Retinal pigment epithelial cell (primary cell): Measurements from ENCODE around the gene RHOF.

Experiments
- DNase-seq: peaks from one replicate; pipeline ENCODE4 v3.0.0-alpha.2; 2010; ENCODE audit warnings: low read depth
- H3K4me3 ChIP-seq: 2 replicates; pipeline ENCODE4 v1.5.1; 2011; ENCODE audit warnings: mild to moderate bottlenecking, low read length, control low read depth, moderate library complexity
- TF ChIP-seq, protein P1 (sequence below): conservative IDR thresholded peaks from 2 replicates; pipeline ENCODE4 v1.5.1; 2011; ENCODE audit warnings: low read depth, low read length, control low read depth, inconsistent platforms

The RHOF gene

DNA sequence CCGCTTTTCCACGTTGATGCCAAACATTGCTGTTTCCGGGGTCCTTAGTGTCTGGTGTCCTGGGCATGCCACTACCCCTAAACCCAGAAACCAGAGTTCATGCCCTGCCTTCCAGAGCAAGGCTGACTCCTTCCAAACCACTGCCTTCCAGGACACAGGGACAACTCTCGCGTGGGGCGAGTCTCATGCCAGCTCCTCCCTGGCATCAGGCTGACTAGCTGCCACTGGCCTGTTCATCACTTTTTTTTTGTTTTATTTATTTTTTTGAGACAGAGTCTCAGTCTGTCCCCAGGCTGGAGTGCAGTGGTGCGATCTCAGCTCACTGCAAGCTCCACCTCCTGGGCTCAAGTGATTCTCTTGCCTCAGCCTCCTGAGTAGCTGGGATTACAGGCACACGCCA lies 15.1 kb upstream of the RHOF start:
- TF ChIP-seq, protein P1, sequence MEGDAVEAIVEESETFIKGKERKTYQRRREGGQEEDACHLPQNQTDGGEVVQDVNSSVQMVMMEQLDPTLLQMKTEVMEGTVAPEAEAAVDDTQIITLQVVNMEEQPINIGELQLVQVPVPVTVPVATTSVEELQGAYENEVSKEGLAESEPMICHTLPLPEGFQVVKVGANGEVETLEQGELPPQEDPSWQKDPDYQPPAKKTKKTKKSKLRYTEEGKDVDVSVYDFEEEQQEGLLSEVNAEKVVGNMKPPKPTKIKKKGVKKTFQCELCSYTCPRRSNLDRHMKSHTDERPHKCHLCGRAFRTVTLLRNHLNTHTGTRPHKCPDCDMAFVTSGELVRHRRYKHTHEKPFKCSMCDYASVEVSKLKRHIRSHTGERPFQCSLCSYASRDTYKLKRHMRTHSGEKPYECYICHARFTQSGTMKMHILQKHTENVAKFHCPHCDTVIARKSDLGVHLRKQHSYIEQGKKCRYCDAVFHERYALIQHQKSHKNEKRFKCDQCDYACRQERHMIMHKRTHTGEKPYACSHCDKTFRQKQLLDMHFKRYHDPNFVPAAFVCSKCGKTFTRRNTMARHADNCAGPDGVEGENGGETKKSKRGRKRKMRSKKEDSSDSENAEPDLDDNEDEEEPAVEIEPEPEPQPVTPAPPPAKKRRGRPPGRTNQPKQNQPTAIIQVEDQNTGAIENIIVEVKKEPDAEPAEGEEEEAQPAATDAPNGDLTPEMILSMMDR, result no peak
- DNase-seq, result no peak
- no peak overlapping the region for H3K4me3 ChIP-seq

DNA sequence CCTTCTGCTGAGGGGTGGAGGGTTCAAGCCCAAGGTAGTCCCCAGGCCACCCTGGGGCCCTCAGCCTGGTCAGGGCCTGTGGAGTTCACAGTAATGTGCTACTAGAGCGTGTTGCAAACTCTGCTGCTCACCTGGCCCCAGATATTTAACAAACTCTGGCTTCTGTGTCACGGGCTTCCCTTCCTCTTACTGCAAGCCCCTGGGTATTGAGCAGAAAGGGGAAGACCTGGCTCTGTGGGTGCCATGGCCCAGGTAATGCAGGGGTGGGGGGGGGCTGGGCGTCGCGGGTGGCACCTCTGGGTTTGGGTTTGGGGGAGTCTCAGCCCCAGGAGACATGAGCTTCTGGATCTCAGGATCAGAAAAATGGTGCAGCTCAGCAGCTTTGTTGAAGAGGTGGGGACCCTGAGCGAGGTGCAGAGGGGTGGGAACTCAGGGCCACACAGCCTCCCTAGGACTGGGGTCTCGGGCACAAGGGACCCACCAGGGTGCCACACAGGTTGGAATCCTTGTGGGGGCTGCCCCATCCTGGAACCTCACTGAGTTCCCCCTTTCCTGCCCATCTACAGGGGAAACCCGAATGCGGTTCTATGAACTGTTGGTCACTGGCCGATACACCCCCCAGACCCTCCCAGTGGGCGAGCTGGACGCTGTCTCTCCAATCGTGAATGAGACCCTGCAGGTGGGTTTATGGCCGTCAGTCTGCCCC lies 14.3 kb upstream of the RHOF start:
- TF ChIP-seq, protein P1, result no peak
- H3K4me3 ChIP-seq, result no peak overlapping the region
- no peak for DNase-seq

DNA sequence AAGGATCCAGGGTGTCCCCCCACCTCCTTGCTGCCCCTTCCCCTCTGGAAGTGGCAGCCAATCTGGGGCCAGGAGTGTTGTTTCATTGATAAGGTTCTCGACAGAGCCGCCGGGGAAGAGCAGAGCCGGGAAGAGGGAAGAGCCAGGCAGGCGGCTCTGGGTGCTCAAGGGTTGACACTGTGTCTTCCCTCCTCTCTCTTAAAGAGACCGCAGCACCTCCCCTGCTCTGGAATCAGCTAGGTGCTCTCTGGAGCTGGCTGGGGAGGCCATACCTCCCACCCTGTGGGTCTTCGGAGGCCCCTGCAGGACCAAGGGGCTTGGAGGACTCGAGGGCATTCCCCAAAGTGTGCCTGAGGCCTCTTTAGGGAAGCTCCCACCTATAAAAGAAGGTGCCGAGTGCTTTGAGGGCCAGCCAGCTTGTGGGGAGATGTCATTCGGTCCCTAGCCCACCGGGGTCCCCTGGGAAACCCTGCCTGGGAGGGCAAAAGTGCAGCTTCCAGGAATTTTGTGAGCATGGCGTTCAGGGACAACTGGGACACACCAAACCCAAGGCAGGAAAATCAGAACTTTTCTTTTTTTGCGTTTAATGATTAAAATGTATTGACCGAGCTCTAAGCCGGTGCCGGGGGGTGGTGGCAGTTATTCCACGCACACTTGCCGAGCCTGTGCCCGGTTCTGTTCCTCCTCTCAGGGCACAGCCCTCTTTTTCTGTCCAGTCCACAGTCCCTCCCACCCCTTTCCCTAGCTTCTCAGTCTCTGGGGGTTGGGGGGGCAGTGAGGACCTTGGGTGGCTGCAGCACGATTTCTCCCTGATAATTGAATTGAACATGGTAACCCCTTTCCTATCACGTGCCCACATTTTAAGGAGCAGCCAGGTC lies 13.3 kb upstream of the RHOF start:
- DNase-seq, result no peak
- TF ChIP-seq, protein P1, result no peak
- H3K4me3 ChIP-seq, result peak overlapping the region; percentile 72

DNA sequence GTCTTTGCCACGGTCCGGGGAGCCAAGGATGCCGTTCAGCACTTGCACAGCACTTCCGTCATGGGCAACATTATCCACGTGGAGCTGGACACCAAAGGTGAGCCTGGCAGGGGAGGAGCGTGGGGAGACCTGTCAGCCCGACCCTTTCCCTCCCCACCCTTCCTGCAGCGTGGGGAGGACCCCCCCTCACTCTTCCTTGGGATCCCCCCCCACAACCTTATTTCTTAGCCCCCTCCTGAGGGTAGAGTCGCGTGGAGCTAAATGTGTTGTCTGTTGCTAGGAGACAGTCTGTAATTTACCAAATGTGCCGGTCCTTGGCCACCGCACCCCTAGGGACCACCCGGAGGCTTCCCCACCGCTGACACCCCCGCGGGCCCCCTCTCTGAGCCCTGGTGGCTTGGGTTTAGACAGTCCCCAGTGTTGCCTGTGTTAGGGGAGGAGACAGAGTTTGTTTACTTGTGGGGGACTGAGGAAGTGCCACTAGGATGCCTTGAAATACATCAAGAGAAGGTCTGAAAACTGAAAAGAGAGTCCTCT lies 12.6 kb upstream of the RHOF start:
- H3K4me3 ChIP-seq, result peak overlapping the region; percentile 72
- TF ChIP-seq, protein P1, result no peak
- no peak for DNase-seq

DNA sequence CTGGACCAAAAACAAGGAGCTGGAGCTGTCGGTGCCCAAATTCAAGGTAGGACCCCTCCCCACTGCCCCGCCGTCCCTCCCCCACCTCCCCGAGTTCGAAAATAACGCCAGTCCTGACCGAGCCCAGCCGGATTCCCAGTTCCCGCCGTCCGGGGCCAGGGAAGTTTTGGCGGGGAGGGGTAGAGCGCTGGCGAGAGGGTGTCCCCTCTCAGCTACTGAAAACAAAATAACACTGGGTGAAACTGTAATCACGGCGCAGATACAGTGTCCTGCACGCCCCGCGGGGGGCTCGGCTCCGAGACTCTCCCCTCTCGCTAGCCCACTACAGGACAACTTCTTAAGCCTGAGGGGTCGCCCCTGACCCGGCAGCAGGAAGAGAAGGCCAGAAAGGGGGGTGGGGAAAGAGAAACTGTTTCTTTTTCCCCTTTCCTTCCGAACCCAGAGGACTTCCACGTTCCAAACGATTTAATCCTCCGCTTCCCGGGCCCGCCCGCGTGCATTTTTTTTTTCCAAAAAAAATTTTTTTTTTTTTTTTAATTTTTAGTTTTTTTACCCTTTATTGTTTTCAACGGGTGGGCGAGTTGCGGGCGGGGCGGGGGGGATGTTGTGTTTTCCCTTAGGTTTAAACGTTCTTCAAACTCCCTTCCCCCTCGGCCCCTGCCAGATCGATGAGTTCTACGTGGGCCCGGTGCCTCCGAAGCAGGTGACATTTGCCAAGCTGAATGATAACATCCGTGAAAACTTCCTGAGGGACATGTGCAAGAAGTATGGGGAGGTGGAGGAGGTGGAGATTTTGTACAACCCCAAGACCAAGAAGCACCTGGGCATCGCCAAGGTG lies 11.9 kb upstream of the RHOF start:
- TF ChIP-seq, protein P1, result no peak
- no peak for DNase-seq
- peak overlapping the region; percentile 72 for H3K4me3 ChIP-seq

DNA sequence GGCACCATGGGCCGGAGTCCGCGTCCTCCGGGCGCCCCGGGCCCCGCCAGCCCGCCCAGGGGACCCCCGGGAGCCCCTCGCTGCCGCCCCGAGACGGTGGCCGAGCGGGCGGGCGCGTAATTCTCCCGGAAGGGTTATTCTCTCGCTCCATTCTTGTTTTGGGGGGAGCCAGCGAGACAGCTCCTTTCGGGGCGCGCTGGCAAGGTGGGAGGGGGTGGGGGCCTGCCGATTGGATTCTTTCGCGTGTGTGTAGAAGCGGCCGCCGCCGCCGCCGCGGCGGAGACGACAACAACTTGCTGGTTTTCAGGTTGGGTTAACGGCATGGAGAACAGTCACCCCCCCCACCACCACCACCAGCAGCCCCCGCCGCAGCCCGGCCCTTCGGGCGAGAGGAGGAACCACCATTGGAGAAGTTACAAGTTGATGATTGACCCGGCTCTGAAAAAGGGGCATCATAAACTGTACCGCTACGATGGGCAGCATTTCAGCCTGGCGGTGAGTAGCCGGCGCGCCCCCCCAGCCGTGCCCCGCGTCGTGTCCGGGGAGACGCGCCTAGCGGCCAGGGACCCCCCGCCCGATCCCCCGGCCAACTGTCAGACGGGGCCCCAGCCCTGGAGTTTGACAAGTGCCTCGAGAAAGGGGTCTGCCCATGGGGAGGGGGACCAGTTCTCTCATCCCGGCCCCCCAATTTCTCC lies 11.1 kb upstream of the RHOF start:
- peak overlapping the region; percentile 72 for H3K4me3 ChIP-seq
- TF ChIP-seq, protein P1, result no peak
- DNase-seq, result no peak
